NCI-H2196 treated with DMSO at 0.1 percent for 48 hours (cell line): ENCODE results near the gene SCLT1.
"Not testable (repeated sequence)": the region's sequence is repeated elsewhere in the genome, so short reads cannot be mapped to it uniquely, and the experiment has no call there.

Experiments used
- DNase-seq: peaks from one replicate; lab custom pipeline; 2025; ENCODE audit not compliant: unreplicated experiment; lab: John Stamatoyannopoulos, UW

Gene SCLT1

DNA sequence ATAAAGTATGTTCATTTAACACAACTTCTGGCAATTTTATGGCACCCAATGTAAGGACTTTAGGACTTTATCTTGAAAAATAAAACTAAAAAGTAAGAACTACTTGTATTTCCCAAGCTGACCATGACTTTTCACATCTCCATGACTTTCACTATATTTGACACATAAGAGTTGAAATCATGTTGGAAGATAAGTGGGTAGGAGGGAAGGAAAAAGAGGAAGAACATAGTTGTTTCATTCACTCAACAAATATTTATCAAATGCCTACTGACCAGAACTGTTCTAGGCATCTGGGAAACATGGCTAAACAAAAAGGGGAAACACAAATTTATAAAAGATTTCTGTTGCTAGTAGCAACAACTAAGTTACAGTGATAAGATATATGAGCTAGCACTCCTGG is 16.0 kb downstream of the SCLT1 start:
- no peak for DNase-seq

DNA sequence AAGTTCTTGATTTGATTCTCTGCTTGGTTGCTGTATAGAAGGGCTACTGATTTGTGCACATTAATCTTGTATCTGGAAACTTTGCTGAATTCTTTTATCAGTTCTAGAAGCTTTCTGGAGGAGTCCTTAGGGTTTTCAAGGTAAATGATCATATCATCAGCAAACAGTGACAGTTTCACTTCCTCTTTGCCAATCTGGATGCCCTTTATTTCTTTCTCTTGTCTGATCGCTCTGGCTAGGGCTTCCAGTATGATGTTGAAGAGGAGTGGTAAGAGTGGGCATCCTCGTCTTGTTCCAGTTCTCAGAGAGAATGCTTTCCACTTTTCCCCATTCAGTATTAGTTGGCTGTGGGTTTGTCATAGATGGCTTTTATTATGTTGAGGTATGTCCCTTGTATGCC is 23.8 kb downstream of the SCLT1 start:
- not testable (repeated sequence) for DNase-seq

DNA sequence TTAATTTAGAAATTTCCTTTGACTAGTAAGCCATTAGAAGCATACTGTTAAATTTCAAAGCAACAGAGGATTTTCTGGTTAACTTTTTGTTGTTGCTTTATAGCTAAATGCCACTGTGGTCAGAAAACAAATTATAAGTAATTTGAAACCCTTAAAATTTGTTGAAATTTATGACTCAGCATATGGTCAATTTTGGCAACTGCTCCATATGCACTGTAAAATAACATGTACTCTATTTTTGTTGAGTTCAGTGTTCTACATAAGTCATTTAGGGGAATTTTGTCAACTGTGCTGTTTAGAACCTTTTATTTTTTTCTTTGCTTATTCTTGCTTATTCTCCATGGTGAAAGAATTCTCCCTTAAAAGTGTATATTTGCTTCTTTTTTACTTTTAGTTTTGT is 28.6 kb downstream of the SCLT1 start:
- no peak for DNase-seq

DNA sequence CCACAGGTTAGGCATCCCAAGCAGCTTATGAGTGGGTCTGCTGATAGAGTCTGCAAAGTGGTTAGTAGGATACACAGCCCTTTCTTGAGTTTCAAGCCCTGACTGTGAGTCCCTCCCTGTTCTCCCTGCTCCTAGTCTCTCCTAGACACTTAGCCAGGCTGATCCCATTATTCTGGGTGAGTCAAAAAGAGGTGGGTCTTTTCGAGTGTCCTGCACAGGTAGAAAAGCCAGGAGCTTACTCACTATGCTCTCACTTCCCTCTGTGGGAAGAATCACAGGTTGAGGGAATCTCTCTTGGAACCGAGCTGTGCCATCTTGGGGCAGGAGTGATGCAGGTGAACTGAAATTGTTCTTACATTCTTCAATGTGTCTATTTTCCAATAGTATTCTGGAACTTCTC is 29.7 kb downstream of the SCLT1 start:
- no peak for DNase-seq

DNA sequence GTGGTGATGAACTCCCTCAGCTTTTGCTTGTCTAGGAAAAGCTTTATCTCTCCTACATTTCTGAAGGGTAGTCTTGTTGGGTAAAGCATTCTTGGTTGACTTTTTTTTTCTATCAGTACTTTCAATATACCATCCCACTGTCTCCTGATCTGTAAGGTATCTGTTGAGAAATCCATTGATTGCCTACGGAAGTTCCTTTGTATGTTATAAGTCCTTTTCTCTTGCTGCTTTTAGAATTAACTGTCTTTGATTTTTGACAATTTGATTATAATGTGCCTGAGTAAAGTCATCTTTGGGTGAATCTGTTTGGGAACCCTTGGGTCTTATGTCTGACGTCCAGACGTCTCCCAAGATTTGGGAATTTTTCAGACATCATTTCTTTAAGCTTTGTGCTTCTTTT is 30.8 kb downstream of the SCLT1 start:
- no peak for DNase-seq

DNA sequence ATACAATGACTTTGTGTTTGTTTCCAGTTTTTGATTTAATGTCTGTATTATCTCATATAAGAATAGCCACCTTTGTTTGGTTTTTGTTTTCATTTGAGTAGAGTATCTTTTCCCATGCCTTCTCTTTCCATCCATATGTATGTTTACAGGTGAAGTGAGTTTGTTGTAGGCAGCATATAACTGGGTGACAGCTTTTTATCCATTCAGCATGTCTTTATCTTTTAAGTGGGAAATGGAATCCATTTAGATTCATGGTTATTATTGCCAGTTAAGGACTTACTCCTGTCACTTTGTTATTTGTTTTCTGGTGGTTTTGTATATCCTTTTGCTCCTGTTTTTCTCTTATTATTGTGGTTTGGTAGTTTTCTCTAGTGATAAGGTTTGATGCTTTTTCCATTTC is 34.3 kb downstream of the SCLT1 start:
- DNase-seq: no peak

DNA sequence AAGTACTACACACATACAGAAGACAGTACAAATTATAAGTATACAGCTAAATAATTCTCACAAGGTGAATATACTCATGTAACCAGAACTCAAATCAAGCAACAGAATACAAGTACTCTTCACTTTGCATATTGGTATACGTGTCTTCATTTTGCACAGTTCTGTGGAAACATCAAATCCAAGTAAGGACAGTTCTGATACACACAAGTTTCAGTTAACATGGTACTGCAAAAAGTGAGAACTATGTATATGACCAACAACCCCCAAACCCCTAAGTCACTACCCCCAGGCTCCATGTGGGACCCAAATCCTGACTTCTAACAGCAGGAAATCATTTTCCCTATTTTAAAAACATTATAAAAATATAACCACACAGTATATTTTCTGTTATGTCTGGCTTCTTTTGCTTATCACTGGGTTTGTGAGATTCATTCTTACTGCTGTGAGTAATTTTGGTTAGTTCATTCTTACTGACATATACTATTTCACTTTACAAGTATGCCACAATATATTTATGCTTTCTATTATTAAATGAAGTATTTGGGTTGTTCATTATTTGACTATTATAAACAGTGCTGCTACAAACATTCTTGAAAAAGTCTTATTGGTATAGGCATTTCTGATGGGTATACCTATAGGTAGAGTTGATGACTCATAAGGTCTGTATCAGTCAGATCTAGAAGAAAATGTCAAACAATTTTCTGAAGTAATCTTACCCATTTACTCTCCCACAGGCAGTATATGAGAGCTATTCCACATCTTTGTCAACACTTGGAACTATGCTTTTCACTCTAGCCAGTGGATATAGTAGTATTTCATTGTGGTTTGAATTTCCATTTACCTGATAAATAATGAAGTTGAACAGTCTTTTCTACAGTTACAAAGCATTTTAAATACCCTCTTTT is 47.0 kb downstream of the SCLT1 start:
- DNase-seq: no peak

DNA sequence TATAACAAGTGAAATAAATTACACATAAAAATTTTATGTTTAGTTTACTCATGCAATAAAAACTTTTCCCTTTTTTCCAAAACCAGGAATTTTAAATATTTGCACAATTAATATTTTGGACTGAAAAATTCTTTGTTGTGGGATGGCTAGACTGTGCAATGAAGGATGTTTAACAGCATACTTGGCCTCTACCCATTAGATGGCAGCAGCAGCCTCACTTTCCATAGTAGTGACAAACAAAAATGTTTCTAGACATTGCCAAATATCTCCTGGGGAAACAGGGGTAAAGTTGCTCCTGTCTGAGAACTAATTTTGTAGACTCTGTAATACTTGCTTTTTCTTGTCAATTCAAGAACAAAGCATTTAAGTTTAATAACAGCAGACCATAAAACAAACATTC is 49.8 kb downstream of the SCLT1 start:
- no peak for DNase-seq

DNA sequence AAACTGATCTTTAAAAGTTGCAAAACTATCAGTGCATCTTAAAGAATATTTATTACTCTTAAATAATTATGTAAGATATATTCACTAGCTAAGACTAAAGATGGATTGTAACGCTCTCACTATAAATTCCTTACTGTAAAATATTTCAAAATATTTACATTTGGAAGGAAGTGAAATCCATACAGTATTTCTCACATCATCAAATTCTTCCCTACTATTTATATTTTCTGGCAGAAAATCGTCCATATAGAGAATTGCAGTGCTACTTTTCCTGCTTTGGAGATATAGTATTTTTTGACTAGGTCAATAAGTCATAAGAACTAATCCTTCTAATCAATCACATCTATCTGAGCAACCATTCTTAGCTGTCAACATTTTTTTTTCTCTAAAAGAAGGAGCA is 52.9 kb downstream of the SCLT1 start:
- DNase-seq: no peak

DNA sequence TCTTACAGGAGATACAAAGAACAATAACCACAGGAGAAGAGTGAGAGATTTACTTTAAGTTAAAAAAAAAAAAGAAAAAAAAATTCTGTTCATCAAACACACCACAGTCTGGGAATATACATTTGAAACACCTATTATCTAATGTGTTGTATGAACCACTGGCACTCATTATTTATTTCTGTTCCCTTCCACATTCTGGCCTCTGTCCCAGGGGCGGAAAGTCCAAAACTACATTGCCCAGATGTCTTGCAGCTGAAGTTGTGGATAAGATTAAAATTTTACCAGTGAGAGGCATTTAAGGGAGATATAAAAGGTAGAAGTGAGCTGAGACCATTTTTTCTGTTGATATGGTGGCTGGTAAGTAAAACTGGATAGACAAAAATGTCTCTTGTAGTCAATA is 56.2 kb downstream of the SCLT1 start:
- no peak for DNase-seq

DNA sequence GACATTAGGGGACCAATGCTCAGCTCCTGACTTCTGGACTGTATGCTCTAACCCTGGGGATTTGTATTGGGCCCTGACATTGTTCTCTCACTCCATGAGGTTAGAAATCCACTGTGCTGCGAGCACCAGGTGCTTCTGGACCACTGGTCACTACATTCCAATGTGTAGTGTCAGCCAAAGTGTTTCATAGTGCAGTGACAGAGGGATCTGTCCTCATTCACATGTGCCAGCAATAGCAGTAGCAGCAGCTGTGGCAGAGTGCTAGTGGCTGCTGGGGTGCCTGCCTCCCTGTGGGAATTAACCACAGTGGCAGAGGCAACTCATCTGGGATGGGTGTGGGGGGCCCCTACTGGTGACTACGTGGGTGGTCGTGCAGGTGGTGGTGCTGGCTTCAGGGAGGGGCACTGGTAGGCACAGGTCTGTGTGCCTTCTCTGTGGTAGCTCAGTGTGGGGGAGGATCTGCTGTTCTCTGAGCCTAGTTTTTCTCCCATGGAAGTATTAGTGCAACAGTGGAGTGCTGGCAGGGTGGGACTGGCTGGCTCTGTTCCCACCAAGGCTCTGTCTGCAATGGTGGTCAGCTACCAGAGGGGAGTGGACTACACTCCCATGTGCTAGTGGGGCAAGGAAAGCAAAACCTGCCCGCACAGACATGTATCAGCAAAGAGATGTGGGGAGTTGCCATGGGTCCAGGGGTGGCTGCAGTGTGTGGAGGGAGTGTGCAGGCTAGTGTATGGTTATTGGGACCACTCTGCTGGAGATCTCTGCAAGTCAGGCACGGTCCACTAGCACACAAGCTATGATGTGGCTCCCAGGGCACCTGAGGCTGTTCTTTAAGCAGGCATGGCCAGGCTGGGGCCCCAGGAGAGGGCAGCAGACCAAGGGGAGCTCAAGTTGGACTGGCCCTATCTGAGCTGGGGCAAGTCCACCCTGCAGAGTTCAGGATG is 78.5 kb downstream of the SCLT1 start:
- DNase-seq: no peak

DNA sequence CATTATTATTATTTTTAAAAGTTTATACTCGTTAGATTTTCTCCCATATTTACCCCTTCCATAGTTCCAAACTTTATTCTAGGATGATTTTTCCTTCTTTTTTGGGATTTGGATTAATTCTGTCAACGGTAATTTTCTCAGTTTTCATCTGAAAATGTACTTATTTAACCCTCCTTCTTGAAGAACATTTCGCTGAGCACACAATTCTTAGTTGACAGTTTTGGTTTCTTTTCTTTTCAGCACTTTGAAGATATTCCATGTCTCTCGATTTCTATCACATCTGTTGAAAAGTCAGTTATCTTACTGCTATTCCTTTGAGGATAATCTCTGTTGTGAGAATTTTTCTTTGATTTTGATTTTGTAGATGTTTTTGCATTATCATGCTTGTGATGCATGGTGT is 85.2 kb downstream of the SCLT1 start:
- DNase-seq: no peak

DNA sequence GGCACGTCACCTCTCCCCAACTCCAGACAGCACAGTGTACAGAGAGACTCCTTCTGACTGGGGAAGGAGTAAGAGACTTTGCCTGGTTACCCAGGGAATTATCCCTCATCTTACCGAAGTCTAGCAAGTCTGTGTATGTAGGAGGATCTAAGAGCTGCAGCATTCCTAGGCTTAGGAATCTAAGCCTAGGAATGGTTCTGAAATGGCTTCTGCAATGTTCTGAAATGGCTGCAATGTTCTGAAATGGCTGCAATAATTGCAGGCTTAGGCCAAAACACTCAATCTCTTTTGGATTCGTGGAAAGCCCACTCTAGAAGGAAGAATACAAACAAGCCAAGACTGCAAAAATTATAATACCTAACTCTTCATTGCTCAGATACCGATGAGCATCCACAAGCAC is 106.4 kb downstream of the SCLT1 start:
- no peak for DNase-seq

DNA sequence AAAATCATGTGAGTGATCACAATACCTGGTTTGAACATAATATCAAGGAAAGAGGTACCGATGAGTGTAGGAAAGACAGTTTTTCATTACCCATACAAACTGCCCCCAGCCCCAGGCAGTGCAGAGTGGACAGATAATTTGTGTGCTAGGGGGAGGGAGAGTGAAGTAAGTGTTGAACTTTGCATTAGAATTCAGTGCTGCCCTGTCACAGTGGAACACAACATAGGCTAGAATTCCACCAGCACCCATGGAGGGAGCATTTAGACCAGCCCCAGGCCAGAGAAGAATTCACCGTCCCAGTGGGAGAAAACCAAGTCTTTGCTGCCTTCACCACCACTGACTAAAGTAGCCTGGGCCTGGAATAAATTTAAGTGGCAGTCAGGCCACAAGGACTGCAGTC is 107.3 kb downstream of the SCLT1 start:
- DNase-seq: no peak

DNA sequence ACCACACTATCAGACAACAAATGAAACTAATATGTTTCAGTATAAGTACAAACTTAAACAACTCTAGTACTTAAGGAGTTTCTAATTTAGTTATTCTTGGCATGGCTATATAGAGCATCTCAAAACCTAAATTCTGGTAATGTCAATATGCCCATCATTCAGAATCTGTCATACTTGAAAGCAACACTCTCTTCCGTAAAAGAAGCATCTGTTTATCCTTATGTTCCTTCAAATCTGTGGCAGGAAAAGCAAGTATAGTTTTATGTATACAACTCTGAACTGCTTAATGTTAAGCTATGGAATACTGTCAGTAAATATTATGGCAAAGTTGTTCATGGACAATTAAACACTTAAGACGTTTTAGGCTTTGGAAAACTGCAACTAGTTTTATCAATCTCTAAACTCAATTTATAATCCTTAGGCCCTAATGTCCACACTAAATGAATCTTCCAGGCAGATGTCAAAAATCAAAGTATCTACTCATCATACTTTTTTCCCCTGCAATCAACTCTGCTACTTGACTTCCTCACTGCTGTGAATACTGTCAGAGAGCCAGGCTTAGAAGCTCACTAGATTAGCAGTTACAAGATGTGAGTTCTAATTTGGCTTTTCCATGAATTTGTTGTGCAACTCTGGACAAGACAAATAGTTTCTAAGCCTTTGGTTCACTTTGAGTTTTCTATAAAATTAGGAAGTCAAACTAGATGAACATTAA is 109.4 kb downstream of the SCLT1 start:
- no peak for DNase-seq

DNA sequence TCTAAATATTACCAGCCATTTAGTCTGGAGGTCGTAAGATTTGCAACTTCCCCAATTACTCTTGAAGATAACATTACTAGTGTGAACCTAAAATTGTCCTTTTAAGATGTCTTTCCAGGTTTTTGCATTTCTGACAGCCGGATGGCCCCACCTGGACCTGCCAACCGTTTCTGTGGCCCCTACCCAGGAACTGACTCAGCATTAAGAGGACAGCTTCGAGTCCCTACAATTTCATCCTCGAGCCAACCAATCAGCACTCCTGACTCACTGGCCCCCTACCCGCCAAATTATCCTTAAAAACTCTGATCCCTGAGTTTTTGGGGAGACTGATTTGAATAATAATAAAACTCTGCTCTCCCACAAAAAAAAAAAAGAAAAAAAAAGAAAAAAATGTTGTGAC is 112.0 kb downstream of the SCLT1 start:
- no peak for DNase-seq

DNA sequence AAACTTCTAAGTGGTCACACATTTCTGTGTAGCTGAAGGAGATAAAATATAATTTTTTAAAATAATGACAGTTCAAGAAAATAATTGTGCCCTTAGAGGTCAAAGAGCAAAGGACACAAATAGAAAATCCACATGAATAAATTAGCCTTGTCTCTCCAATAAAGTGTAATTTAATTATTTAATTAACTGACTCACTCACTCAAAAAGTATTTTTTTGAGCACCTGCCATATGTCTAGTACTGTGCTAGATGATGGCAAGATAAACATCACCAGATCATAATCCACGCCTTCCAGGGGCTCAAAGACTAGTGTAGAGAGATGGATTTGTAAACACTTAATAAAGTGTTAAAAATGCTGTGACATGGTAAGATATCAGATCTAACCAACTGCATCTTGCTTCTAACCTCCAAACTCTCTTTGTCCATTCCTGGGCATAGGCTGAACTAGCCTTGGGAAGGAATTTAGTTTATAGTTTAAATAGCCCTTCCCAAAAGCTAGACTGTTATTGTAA is 112.5 kb downstream of the SCLT1 start:
- DNase-seq: no peak

DNA sequence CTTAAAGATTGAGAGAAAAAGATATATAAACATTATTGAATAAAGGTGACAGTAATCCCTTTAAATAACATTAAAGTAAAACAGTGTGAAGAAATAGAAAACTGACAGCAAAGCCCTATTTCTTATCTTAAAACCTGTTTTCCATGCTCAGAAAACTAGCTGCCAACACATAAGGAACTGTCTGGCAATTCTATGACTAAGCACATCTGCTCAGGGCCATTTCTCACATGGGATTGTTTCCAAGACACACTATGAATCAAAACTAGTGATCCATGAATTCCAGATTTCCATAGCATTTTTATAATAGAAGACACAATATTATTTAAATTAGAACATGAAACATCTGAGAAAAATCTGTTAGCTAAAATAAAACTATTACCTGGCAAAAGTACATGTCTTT is 113.4 kb downstream of the SCLT1 start:
- DNase-seq: no peak

DNA sequence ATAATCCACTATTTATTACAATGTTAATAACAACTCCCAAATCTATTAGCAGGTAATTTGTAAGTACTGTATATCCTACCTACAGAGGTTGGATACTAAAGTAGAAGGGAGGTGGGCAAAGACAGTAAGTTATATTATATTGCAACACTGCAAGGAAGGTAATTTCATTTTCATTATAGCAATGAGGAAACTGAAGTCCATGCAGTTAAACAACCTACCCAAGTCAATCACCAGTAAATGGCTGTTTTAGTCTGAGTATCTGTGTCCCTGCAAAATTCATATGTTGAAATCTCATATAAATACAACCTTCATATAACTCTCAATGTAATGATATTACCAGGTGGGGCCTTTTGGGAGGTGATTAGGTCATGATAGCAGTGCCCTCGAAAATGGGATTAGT is 114.4 kb downstream of the SCLT1 start:
- no peak for DNase-seq

DNA sequence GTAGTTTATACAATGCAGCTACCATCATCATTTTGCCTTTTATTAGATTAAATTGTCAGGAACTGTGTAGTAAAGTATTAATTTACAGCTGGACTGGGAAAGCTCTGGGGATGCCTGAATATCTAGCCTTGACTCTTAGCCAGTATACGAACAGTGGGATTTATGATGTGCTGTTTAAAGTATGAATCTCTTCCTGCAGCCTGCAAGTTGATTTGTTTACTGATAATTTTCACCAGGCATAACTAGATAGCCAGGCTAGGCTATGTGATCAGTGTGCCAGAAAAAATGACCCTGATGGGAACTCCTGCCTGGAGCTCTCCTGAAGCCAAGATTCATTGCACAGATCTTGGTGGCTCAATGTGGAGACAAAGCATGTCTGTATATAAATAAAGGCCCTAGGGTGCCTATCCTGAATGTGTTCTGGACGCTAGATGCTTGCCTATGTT is 119.2 kb downstream of the SCLT1 start:
- DNase-seq: no peak

DNA sequence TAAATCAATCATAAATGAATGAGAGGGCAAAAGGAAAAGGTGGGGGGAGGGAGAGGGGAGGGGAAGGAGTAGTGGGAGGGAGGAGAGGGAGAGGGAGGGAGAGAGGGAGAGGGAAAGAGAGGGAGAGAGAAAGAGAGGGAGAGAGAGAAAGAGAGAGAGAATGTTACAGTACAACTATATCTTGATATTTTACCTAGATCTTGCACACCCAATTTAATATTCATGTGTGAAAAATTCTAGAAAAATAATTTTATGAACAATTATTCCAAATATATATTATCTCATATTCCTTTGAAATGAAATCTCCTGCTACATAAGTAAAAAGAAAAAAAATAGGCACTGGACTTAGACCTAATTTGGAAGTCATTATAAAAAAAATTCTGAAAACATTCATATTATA is 120.0 kb downstream of the SCLT1 start:
- DNase-seq: no peak
